Thoracic aorta (tissue), 2 donors: Measurements from ENCODE around the gene SUN1. TPM values are rescaled to one million over a fixed set of nuclear protein-coding genes. Genes with fewer than 3 reads are reported as not detected.

Experiments
- ATAC-seq: fragments of 150-250 bp; one replicate; pipeline ENCODE4 v1.8.0; 2017; ENCODE audit warnings: low read depth; ENCODE audit not compliant: insufficient number of reproducible peaks, low FRiP score
- DNase-seq: peaks from one replicate; pipeline ENCODE4 v3.0.0-alpha.2; 2020; ENCODE audit warnings: low spot score
- H3K27ac ChIP-seq, 2 donors: fragments of 200-600 bp; sonication (generic); 1 replicate in 1 of 2; 2 replicates in 1 of 2; pipeline ENCODE4 v1.5.1; 2016; ENCODE audit warnings: mild to moderate bottlenecking in 2 of 2, moderate library complexity in 2 of 2
- H3K27me3 ChIP-seq: fragments of 200-600 bp; sonication (generic); replicated peaks from 2 replicates; pipeline ENCODE4 v1.6.0; 2016; ENCODE audit warnings: mild to moderate bottlenecking; ENCODE audit not compliant: insufficient read depth
- H3K36me3 ChIP-seq: fragments of 200-600 bp; sonication (generic); one replicate; pipeline ENCODE4 v1.5.1; 2016
- H3K4me1 ChIP-seq, 2 donors: fragments of 200-600 bp; sonication (generic); 1 replicate in 1 of 2; 2 replicates in 1 of 2; pipeline versions ENCODE4 v1.5.1 to v1.6.0; 2016; ENCODE audit warnings: low read depth in 2 of 2, mild to moderate bottlenecking in 1 of 2; ENCODE audit not compliant: control insufficient read depth in 1 of 2
- H3K4me3 ChIP-seq: fragments of 200-600 bp; sonication (generic); 2 replicates; pipeline ENCODE4 v1.5.1; 2016; ENCODE audit warnings: mild to moderate bottlenecking
- H3K9me3 ChIP-seq: fragments of 200-600 bp; sonication (generic); 2 replicates; pipeline ENCODE4 v1.5.1; 2016
- total RNA-seq, 2 donors: library from RNA; depleted of rRNA; stranded (reverse); fragments of >200 nt; gene quantifications; one replicate each; pipeline versions ENCODE4 v1.1.0 to v1.2.3, GENCODE V29; 2016
- TF ChIP-seq, protein P1 (sequence below): fragments of 200-600 bp; sonication (generic); IDR thresholded peaks from one replicate; pipeline ENCODE4 v1.5.1; 2019; ENCODE audit warnings: antibody characterized with exemption

SUN1 gene
- total RNA-seq, 2 donors from 2014 or later: 205 to 319 TPM

DNA sequence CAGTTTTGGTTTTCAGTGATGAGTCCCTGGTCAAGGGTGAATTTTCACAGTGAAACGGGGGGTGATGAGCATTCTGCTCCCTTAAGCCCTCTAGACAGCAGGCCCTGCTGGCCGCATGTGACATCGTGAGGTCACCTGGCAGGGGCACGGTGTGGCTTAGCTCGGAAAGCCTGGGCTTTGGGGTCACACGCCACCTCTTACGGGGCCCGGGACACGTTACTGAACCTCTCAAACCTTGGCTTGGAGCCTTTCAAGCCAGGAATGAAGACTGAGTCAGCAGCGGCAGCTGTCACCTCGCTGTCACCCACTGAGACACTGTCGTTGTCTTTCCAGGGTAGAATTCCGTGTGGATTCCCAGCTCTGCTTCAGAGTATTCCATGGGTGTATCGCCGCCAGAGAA, 48.2 kb downstream of the SUN1 start:
- H3K27me3 ChIP-seq: no peaks in the 10 kb centered on the region
- H3K27ac ChIP-seq: no peak overlapping the region
- H3K9me3 ChIP-seq: no peaks in the 10 kb centered on the region
- TF ChIP-seq, protein P1, sequence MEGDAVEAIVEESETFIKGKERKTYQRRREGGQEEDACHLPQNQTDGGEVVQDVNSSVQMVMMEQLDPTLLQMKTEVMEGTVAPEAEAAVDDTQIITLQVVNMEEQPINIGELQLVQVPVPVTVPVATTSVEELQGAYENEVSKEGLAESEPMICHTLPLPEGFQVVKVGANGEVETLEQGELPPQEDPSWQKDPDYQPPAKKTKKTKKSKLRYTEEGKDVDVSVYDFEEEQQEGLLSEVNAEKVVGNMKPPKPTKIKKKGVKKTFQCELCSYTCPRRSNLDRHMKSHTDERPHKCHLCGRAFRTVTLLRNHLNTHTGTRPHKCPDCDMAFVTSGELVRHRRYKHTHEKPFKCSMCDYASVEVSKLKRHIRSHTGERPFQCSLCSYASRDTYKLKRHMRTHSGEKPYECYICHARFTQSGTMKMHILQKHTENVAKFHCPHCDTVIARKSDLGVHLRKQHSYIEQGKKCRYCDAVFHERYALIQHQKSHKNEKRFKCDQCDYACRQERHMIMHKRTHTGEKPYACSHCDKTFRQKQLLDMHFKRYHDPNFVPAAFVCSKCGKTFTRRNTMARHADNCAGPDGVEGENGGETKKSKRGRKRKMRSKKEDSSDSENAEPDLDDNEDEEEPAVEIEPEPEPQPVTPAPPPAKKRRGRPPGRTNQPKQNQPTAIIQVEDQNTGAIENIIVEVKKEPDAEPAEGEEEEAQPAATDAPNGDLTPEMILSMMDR: no peak
- H3K4me1 ChIP-seq: peaks cover 15 to 49% of the 10 kb centered on the region in 2 donors
- H3K36me3 ChIP-seq: peaks cover 2% of the 10 kb centered on the region
- ATAC-seq (no peak), DNase-seq (no peak)
- H3K4me3 ChIP-seq: no peak overlapping the region

DNA sequence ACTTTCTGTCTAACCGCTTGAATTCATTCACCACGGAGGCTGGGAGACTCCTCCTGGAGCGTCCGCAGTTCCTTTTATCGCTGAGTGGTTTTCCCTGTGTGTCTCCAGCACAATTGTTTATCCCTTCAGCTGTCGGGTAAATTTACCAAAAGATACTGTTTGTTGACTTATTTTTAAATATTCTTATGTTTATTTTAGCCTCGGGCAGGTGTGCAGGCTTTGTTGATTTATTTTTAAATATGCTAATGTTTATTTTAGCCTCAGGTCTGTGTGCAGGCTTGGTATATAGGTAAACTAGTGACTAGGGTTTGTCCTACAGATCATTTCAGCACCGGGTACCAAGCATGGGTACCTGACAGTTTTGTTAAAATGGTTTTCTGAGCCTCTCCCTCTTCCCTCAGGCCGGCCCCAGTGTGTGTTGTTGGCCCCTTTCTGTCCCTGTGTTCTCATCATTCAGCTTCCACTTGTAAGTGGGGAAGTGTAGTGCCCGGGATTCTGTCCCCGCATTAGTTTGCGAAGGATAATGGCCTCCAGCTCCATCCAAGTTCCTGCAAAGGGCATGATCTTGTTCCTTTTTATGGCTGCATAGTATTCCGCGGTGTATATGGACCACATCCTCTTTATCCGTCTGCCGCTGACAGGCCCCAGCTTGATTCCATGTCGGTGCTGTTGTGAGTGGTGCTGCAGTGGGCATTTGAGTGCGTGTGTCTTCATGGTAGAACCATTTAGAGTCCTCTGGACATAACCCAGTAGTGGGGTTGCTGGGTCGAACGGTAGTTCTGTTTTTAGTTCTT, 49.4 kb downstream of the SUN1 start:
- DNase-seq (no peak), ATAC-seq (no peak)
- no peak overlapping the region for H3K27ac ChIP-seq
- peaks cover 10 to 45% of the 10 kb centered on the region in 2 donors for H3K4me1 ChIP-seq
- H3K4me3 ChIP-seq: no peak overlapping the region
- TF ChIP-seq, protein P1: no peak
- no peaks in the 10 kb centered on the region for H3K9me3 ChIP-seq
- no peaks in the 10 kb centered on the region for H3K27me3 ChIP-seq
- peaks cover 10% of the 10 kb centered on the region for H3K36me3 ChIP-seq

DNA sequence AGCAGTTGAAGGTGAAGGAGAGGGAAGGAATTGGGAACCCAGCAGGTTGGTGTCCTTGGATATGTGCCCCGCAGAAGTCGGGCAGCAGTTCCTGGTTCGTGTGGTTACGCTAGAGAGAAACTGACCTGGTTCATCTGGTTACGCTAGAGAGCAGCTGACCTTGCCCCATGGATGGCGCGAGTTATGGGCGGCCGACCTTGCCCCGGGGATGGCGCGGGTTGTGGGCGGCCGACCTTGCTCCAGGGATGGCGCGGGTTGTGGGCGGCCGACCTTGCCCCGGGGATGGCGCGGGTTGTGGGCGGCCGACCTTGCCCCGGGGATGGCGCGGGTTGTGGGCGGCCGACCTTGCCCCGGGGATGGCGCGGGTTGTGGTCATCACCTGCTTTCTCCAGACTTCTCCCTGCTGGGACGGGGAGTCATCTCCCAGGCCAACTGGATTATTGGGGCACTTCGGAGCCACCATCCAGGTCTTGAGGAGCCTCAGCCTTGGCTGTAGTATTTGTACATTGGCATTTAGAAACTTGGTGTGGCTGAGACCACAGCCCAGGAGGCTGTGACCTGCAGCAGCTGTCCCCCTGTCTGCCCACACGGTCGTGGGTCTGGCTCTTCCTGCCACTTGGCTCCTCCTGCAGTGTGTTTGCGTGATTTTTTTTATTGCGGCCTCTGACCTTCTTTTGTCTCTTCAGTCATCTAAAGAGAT, 50.2 kb downstream of the SUN1 start:
- TF ChIP-seq, protein P1: no peak
- Histone ChIP-seq H3K36me3 (peaks cover 17% of the 10 kb centered on the region), H3K27ac (no peak overlapping the region), H3K27me3 (no peaks in the 10 kb centered on the region), H3K4me3 (no peak overlapping the region), H3K4me1 (peaks cover 10 to 45% of the 10 kb centered on the region in 2 donors), H3K9me3 (no peaks in the 10 kb centered on the region)
- DNase-seq (no peak), ATAC-seq (no peak)

DNA sequence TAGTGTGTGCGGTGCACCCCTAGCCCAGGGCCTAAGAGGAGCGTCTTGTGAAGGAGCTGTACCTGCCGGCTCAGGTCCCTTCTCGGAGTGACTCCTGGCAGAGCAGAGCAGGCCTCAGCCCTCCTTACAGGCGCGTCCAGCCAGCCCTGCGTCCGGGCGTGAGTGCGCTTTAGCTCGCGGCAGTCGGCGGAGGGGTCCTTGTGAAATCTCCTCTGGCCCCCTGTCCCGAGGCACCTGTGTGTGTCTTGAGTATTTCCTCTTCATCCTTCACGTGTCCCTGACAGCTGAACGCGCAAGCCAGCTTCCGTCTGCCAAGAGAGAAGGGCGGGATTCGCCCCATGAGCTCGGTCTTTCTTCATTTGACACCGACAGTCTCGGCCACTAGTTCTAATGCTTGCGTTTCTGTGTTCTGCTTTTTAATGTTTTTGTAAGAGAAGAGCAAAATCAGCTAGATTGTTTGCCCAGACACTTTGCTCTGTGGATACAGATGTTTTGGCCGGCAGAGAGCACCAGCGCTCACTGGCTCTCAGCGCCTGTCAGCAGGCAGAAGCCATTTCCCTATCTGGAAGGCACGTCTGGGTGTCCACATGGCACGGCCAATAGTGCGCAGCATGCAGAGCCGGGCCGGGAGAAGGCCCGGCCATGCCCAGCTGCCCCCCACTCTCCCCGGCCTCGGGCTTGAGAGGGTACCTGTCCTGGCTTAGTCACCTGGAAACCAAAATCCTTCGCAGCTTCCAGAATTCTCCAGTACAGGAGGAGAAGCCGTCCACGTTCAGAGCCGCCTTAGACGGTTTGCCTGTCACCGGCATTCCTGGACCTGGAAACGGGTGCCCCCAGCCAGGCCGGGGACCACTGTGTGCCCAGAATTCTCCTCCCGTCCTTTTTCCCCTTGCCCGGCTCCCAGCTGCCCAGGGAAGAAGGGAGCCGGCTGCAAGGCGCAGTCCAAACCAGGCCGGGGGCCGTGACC, 51.1 kb downstream of the SUN1 start:
- ATAC-seq (no peak), DNase-seq (no peak)
- Histone ChIP-seq H3K4me3 (no peak overlapping the region), H3K27me3 (no peaks in the 10 kb centered on the region), H3K27ac (no peak overlapping the region), H3K4me1 (peaks cover 7 to 39% of the 10 kb centered on the region in 2 donors), H3K36me3 (peaks cover 25% of the 10 kb centered on the region), H3K9me3 (no peaks in the 10 kb centered on the region)
- TF ChIP-seq, protein P1: no peak
